ENCODE results near the gene ZSCAN30. TPM values are rescaled to one million over a fixed set of nuclear protein-coding genes. Genes with fewer than 3 reads are reported as not detected.

ZSCAN30 gene
- total RNA-seq, 3 donors from 2014 or later: 12.5 to 33.2 (median 21.3) TPM

GRCh38 chr18:35256947-35257346, 33.1 kb downstream of the ZSCAN30 start:
- intact Hi-C loops (cut with DNase I; ENCODE audit: low total_unique reads): no loop called here

GRCh38 chr18:35253655-35254287, 36.3 kb downstream of the ZSCAN30 start:
- Histone ChIP-seq H3K27me3 (no peaks in the 10 kb centered on the region), H3K4me1 (no peaks in the 10 kb centered on the region), H3K9me3 (peaks cover 0 to 3% of the 10 kb centered on the region in 2 donors), H3K27ac (no peak overlapping the region), H3K36me3 (no peaks in the 10 kb centered on the region), H3K4me3 (no peak overlapping the region)
- intact Hi-C loops (cut with DNase I; ENCODE audit: low total_unique reads): loop anchor here (5.0 kb wide), 1 partner anchor 84 kb away; no protein-coding TSS in a partner anchor
- DNase-seq (ENCODE audit: low spot score in 2 of 2): no peak
- TF ChIP-seq POLR2A (IDR thresholded peaks at IDR 0.05): no peak
- TF ChIP-seq CTCF (IDR thresholded peaks at IDR 0.05): no peak
- no peak for TF ChIP-seq POLR2AphosphoS5 (IDR thresholded peaks at IDR 0.05)

More at GRCh38 chr18:35256947-35257346, 33.1 kb downstream of the ZSCAN30 start:
- H3K4me3 ChIP-seq: no peak overlapping the region
- no peaks in the 10 kb centered on the region for H3K4me1 ChIP-seq
- H3K27me3 ChIP-seq: no peaks in the 10 kb centered on the region
- no peak overlapping the region for H3K27ac ChIP-seq
- peaks cover under 1% of the 10 kb centered on the region for H3K36me3 ChIP-seq
- DNase-seq (ENCODE audit: low spot score in 2 of 2): no peak
- no peak for TF ChIP-seq CTCF (IDR thresholded peaks at IDR 0.05)
- H3K9me3 ChIP-seq: peaks cover 0 to 3% of the 10 kb centered on the region in 2 donors

GRCh38 chr18:35252466-35252865, 37.6 kb downstream of the ZSCAN30 start:
- H3K36me3 ChIP-seq: peaks cover 4% of the 10 kb centered on the region
- intact Hi-C loops (cut with DNase I; ENCODE audit: low total_unique reads): loop anchor here (5.0 kb wide), 1 partner anchor 85 kb away; no protein-coding TSS in a partner anchor
- DNase-seq (ENCODE audit: low spot score in 2 of 2): no peak
- no peak overlapping the region for H3K27ac ChIP-seq
- H3K4me1 ChIP-seq: no peaks in the 10 kb centered on the region
- TF ChIP-seq POLR2AphosphoS5 (IDR thresholded peaks at IDR 0.05) (no peak), POLR2A (IDR thresholded peaks at IDR 0.05) (no peak), CTCF (IDR thresholded peaks at IDR 0.05) (no peak)
- no peaks in the 10 kb centered on the region for H3K27me3 ChIP-seq
- no peak overlapping the region for H3K4me3 ChIP-seq
- H3K9me3 ChIP-seq: peaks cover 0 to 3% of the 10 kb centered on the region in 2 donors

GRCh38 chr18:35248429-35248828, 41.6 kb downstream of the ZSCAN30 start:
- intact Hi-C loops (cut with DNase I; ENCODE audit: low total_unique reads): no loop called here
- Histone ChIP-seq H3K36me3 (peaks cover 4% of the 10 kb centered on the region), H3K27me3 (no peaks in the 10 kb centered on the region), H3K4me1 (no peaks in the 10 kb centered on the region), H3K27ac (no peak overlapping the region), H3K4me3 (no peak overlapping the region), H3K9me3 (no peaks in the 10 kb centered on the region)
- no peak for TF ChIP-seq POLR2AphosphoS5 (IDR thresholded peaks at IDR 0.05)
- TF ChIP-seq CTCF (IDR thresholded peaks at IDR 0.05): no peak
- TF ChIP-seq POLR2A (IDR thresholded peaks at IDR 0.05): no peak
- no peak for DNase-seq (ENCODE audit: low spot score in 2 of 2)

- intact Hi-C loops (cut with DNase I; ENCODE audit: low total_unique reads): no loop called here
- Histone ChIP-seq H3K36me3 (peaks cover 4% of the 10 kb centered on the region), H3K27ac (peak overlapping the region; percentile 3 to 10), H3K27me3 (no peaks in the 10 kb centered on the region), H3K4me1 (no peaks in the 10 kb centered on the region), H3K4me3 (no peak overlapping the region), H3K9me3 (no peaks in the 10 kb centered on the region)
- TF ChIP-seq POLR2AphosphoS5 (IDR thresholded peaks at IDR 0.05) (no peak), POLR2A (IDR thresholded peaks at IDR 0.05) (no peak), CTCF (IDR thresholded peaks at IDR 0.05) (no peak)
- DNase-seq (ENCODE audit: low spot score in 2 of 2): no peak
Observed at GRCh38 chr18:35247412-35248249, 42.4 kb downstream of the ZSCAN30 start.

Data from breast epithelium (tissue), 4 donors.